Progenitor cell of endocrine pancreas (in vitro differentiated cells): ENCODE data around the gene PIBF1. TPM values are rescaled to one million over a fixed set of nuclear protein-coding genes. Genes with fewer than 3 reads are reported as not detected.
A peak's percentile ranks its signal among the peaks of the same experiment; 100 is the strongest.

Source experiments
- DNase-seq: peaks from one replicate; pipeline ENCODE4 v3.0.0; 2021; ENCODE audit warnings: low spot score; ENCODE audit not compliant: unreplicated experiment
- H3K27ac Mint-ChIP-seq: 2 replicates; pipeline ENCODE4 v1.8.0; 2021; ENCODE audit warnings: mild to moderate bottlenecking, moderate library complexity, mixed read lengths
- H3K27me3 Mint-ChIP-seq: 2 replicates; pipeline ENCODE4 v1.8.0; 2021; ENCODE audit warnings: mixed read lengths
- H3K36me3 Mint-ChIP-seq: 2 replicates; pipeline ENCODE4 v1.8.0; 2022; ENCODE audit warnings: mixed read lengths; ENCODE audit not compliant: insufficient read depth
- H3K4me1 Mint-ChIP-seq: 2 replicates; pipeline ENCODE4 v1.8.0; 2021; ENCODE audit warnings: low read depth, mixed read lengths
- H3K4me3 Mint-ChIP-seq: 2 replicates; pipeline ENCODE4 v1.8.0; 2021; ENCODE audit warnings: low read depth, mild to moderate bottlenecking, moderate library complexity, mixed read lengths
- H3K9me3 Mint-ChIP-seq: 2 replicates; pipeline ENCODE4 v1.8.0; 2021; ENCODE audit warnings: low read depth, mixed read lengths
- CTCF ChIP-seq: fragments of 200-600 bp; sonication (generic); IDR thresholded peaks from one replicate; pipeline ENCODE4 v1.5.0; 2021; ENCODE audit warnings: antibody characterized with exemption, mild to moderate bottlenecking; ENCODE audit not compliant: unreplicated experiment
- total RNA-seq: library from RNA; stranded (reverse); gene quantifications from 2 replicates; pipeline ENCODE4 v1.2.1, GENCODE V29; 2021

The PIBF1 gene
- total RNA-seq, 1 donor from 2014 or later: 28.7 TPM

- Mint-ChIP-seq H3K27me3 (peaks cover 3% of the 10 kb centered on the region), H3K36me3 (peaks cover 21% of the 10 kb centered on the region), H3K9me3 (no peaks in the 10 kb centered on the region), H3K4me1 (peaks cover 61% of the 10 kb centered on the region), H3K27ac (peak overlapping the region; percentile 96), H3K4me3 (peak overlapping the region; percentile 94)
- DNase-seq: no peak
- TF ChIP-seq CTCF: no peak
Observed at GRCh38 chr13:73060251-73061160, 278.6 kb downstream of the PIBF1 start.

- no peak for TF ChIP-seq CTCF
- no peak for DNase-seq
- Mint-ChIP-seq H3K36me3 (peaks cover 25% of the 10 kb centered on the region), H3K27ac (peak overlapping the region; percentile 86), H3K27me3 (peaks cover 3% of the 10 kb centered on the region), H3K9me3 (no peaks in the 10 kb centered on the region), H3K4me1 (peaks cover 61% of the 10 kb centered on the region), H3K4me3 (peak overlapping the region; percentile 94)
Observed at GRCh38 chr13:73061473-73061872, 279.5 kb downstream of the PIBF1 start.

- no peak for TF ChIP-seq CTCF
- Mint-ChIP-seq H3K36me3 (peaks cover 25% of the 10 kb centered on the region), H3K27ac (peak overlapping the region; percentile 86), H3K27me3 (peaks cover 3% of the 10 kb centered on the region), H3K4me3 (peak overlapping the region; percentile 94), H3K9me3 (no peaks in the 10 kb centered on the region), H3K4me1 (peaks cover 62% of the 10 kb centered on the region)
- DNase-seq: no peak
Observed at GRCh38 chr13:73061876-73062275, 279.9 kb downstream of the PIBF1 start.

- Mint-ChIP-seq H3K27me3 (peaks cover 3% of the 10 kb centered on the region), H3K36me3 (peaks cover 27% of the 10 kb centered on the region), H3K9me3 (no peaks in the 10 kb centered on the region), H3K4me1 (peaks cover 64% of the 10 kb centered on the region), H3K4me3 (peak overlapping the region; percentile 94), H3K27ac (peak overlapping the region; percentile 86)
- TF ChIP-seq CTCF: no peak
- no peak for DNase-seq
Observed at GRCh38 chr13:73062468-73062867, 280.5 kb downstream of the PIBF1 start.

GRCh38 chr13:73063166-73063565 lies 281.2 kb downstream of the PIBF1 start:
- H3K4me3 Mint-ChIP-seq: peak overlapping the region; percentile 94
- peaks cover 29% of the 10 kb centered on the region for H3K36me3 Mint-ChIP-seq
- DNase-seq: no peak
- peak overlapping the region; percentile 95 for H3K27ac Mint-ChIP-seq
- H3K27me3 Mint-ChIP-seq: no peaks in the 10 kb centered on the region
- H3K9me3 Mint-ChIP-seq: no peaks in the 10 kb centered on the region
- peaks cover 60% of the 10 kb centered on the region for H3K4me1 Mint-ChIP-seq
- TF ChIP-seq CTCF: no peak
